K562 (cell line): ENCODE data around the gene NFATC3. TPM values are rescaled to one million over a fixed set of nuclear protein-coding genes. Genes with fewer than 3 reads are reported as not detected.

Experiments used
- ARID4B ChIP-seq: sonication (generic); formaldehyde crosslinking; IDR thresholded peaks from 2 replicates; pipeline ENCODE4 v1.8.0; 2022; ENCODE audit warnings: mild to moderate bottlenecking, missing genetic modification reagents
- ATF1 ChIP-seq, 2 experiments: fragments of 450-650 bp in 1 of 2; IDR thresholded peaks; 2 replicates each; pipeline ENCODE4 v1.6.1; 2016; ENCODE audit warnings: missing compliant biosample characterization in 1 of 2, missing genetic modification characterization in 1 of 2
- DLX4 ChIP-seq: fragments of 250-450 bp; sonication (Bioruptor Pico); IDR thresholded peaks from 2 replicates; pipeline ENCODE4 v1.6.1; 2021; ENCODE audit warnings: mild to moderate bottlenecking
- ESRRA ChIP-seq: fragments of 450-650 bp; IDR thresholded peaks from 2 replicates; pipeline ENCODE4 v1.6.1; 2014; ENCODE audit warnings: low read depth, mild to moderate bottlenecking, moderate library complexity, borderline replicate concordance
- ETS2 ChIP-seq: IDR thresholded peaks from 2 replicates; pipeline ENCODE4 v1.6.1; 2016; ENCODE audit warnings: borderline replicate concordance, missing genetic modification characterization, mild to moderate bottlenecking, moderate library complexity, missing compliant biosample characterization; ENCODE audit not compliant: poor library complexity, severe bottlenecking
- JUN ChIP-seq, 2 experiments: sonication (generic) in 1 of 2; formaldehyde crosslinking in 1 of 2; IDR thresholded peaks; 2 replicates each; pipeline versions ENCODE4 v1.6.1 to v1.8.0; 2012 to 2022; ENCODE audit warnings: borderline replicate concordance in 2 of 2, mild to moderate bottlenecking in 2 of 2, improper control_type of control experiment in 1 of 2, low read depth in 1 of 2, low read length in 1 of 2, missing genetic modification reagents in 1 of 2
- KDM5B ChIP-seq: fragments of 200-600 bp; sonication (generic); IDR thresholded peaks from 2 replicates; pipeline ENCODE4 v1.6.1; 2012; ENCODE audit warnings: low read depth, mild to moderate bottlenecking, moderate library complexity, low read length, control low read depth, inconsistent platforms; ENCODE audit not compliant: insufficient replicate concordance
- MCM2 ChIP-seq: fragments of 450-650 bp; IDR thresholded peaks from 2 replicates; pipeline ENCODE4 v1.6.1; 2017; ENCODE audit warnings: low read depth, mild to moderate bottlenecking
- MXI1 ChIP-seq: IDR thresholded peaks from 2 replicates; pipeline ENCODE4 v1.6.1; 2011; ENCODE audit warnings: low read depth, mild to moderate bottlenecking, improper control_type of control experiment, low read length
- MYC ChIP-seq, 2 experiments: fragments of 250-450 bp in 1 of 2; sonication (Bioruptor Pico) in 1 of 2; IDR thresholded peaks; 2 replicates each; pipeline versions ENCODE4 v1.5.1 to v1.6.1; 2012 to 2021; ENCODE audit warnings: low read depth in 2 of 2, borderline replicate concordance in 1 of 2, improper control_type of control experiment in 1 of 2, low read length in 1 of 2, mild to moderate bottlenecking in 1 of 2, moderate library complexity in 1 of 2
- TAF7 ChIP-seq: fragments of 450-650 bp; IDR thresholded peaks from 2 replicates; pipeline ENCODE4 v1.6.1; 2016; ENCODE audit warnings: missing genetic modification characterization, missing compliant biosample characterization
- TEAD4 ChIP-seq, 2 experiments: sonication (generic) in 1 of 2; formaldehyde crosslinking in 1 of 2; IDR thresholded peaks; 2 replicates each; pipeline versions ENCODE4 v1.6.1 to v1.8.0; 2012 to 2022; ENCODE audit warnings: borderline replicate concordance in 1 of 2, inconsistent platforms in 1 of 2, low read length in 1 of 2, mild to moderate bottlenecking in 1 of 2, missing genetic modification reagents in 1 of 2
- TFE3 ChIP-seq: fragments of 450-650 bp; formaldehyde crosslinking; IDR thresholded peaks from 2 replicates; pipeline ENCODE4 v1.4.0; 2020; ENCODE audit warnings: mild to moderate bottlenecking, mixed read lengths
- ZNF134 ChIP-seq: fragments of 250-450 bp; sonication (Bioruptor Pico); conservative IDR thresholded peaks from 2 replicates; pipeline ENCODE4 v1.4.0; 2020
- ZNF146 ChIP-seq: IDR thresholded peaks from one replicate; pipeline ENCODE4 v1.6.1; 2018; ENCODE audit warnings: missing compliant biosample characterization; ENCODE audit not compliant: unreplicated experiment
- ZNF431 ChIP-seq: sonication (generic); formaldehyde crosslinking; IDR thresholded peaks from 2 replicates; pipeline ENCODE4 v1.8.0; 2022; ENCODE audit warnings: mild to moderate bottlenecking, missing genetic modification reagents
- polyA plus RNA-seq, 8 experiments: library from polyadenylated mRNA; depleted of rRNA in 4 of 8; stranded (reverse) in 5 of 8; unstranded in 3 of 8; fragments of >200 nt; fragmentation: Nextera tagmentation in 2 of 8; fragmentation: Illumina TruSeq in 1 of 8; extraction: Ambion mirVana in 2 of 8; extraction: Trizol in 1 of 8; gene quantifications; 2 replicates each; pipeline versions ENCODE4 v1.2.1 to v1.2.3, GENCODE V29; 2011 to 2014; ENCODE audit warnings: inconsistent platforms in 1 of 8, missing spikeins in 1 of 8
- total RNA-seq, 7 experiments: library from RNA; depleted of rRNA in 6 of 7; stranded (reverse); fragments of >200 nt in 6 of 7; fragmentation: Illumina TruSeq in 2 of 7; extraction: Trizol in 2 of 7; gene quantifications; 2 replicates each; pipeline versions ENCODE4 v1.2.1 to v1.2.3, GENCODE V29; 2011 to 2021; ENCODE audit warnings: low replicate concordance in 1 of 7

The NFATC3 gene
- total and polyA plus RNA-seq, 9 of the 15 experiments (the other 6 are each of a cell fraction or from before 2014, with no cell fraction given), result 15.7 to 98.4 (median 59.4) TPM

DNA sequence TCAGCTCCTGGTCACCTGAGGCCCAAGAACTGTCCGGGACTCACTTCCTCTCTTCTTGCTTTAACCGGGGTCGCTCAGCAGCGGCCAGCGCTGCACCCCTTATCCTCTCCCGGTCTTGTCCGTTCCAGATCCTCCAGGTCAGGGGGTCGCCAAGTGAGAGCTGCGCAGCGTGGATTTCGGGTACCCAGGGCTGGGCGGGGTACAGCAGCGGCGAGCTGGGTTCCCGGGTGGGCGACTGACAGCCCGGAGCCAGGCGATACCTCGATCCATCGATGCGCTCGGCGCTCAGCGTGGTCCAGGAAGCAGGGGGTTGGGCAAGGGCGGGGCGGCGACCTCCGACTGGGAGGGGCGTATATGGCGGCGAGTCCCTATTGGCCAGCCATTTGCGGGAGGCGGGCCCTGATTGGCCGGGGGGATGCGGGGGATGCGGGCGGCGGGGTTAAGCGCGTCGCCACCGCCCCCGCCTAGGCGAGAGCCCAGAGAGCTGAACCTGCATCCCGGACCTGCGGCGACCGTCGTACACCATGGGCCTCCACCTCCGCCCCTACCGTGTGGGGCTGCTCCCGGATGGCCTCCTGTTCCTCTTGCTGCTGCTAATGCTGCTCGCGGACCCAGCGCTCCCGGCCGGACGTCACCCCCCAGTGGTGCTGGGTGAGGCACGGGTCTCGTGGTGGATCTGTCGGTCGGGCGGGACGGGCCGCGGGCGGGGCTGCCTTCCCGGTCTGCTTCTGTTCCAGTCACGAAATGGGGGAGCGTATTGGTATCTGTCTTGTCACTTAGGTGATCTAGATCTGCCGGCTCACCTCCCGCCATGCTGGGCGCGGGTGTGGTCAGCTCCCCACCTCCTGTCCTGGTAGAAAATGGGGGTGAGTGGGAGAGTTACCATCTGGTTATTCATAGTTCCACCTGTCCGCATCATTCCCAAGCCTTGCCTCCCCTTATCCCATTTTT is 160.0 kb downstream of the NFATC3 start, which contains the start of gene PLA2G15 (continued):
- TF ChIP-seq ESRRA (no peak; the same call in 1 of the 2 replicates), ZNF134 (CRISPR knock-in tag) (no peak), ZNF146 (CRISPR knock-in tag) (no peak), ATF1 (CRISPR knock-in tag; IDR thresholded peaks at IDR 0.05) (peak; percentile 51; the same call in 1 of the 2 replicates), ATF1 (tag; IDR thresholded peaks at IDR 0.05) (peak; percentile 88), TFE3 (CRISPR knock-in tag) (no peak), JUN (IDR thresholded peaks at IDR 0.05; ENCODE audit: borderline replicate concordance, low read depth, low read length) (0 out of 2 replicates have a peak, but pooled peaks have one; percentile 16), JUN (CRISPR knock-in tag; IDR thresholded peaks at IDR 0.05; ENCODE audit: borderline replicate concordance) (no peak), MXI1 (peak; percentile 36; the same call in 1 of the 2 replicates), ETS2 (tag) (no peak), ARID4B (CRISPR knock-in tag) (peak; percentile 65), MCM2 (no peak), TAF7 (tag) (no peak), MYC (IDR thresholded peaks at IDR 0.05; ENCODE audit: low read depth, low read length) (peak; percentile 55), MYC (CRISPR knock-in tag; IDR thresholded peaks at IDR 0.05; ENCODE audit: borderline replicate concordance, low read depth) (0 out of 2 replicates have a peak, but pooled peaks have one; percentile 47), ZNF431 (CRISPR knock-in tag) (no peak), KDM5B (peak; percentile 64), DLX4 (CRISPR knock-in tag) (no peak), TEAD4 (IDR thresholded peaks at IDR 0.05; ENCODE audit: low read length) (no peak), TEAD4 (CRISPR knock-in tag; IDR thresholded peaks at IDR 0.05; ENCODE audit: borderline replicate concordance) (no peak)
